Dermis microvascular lymphatic vessel endothelial cell (primary cell): Measurements from ENCODE around the gene KRTAP9-1. TPM values are rescaled to one million over a fixed set of nuclear protein-coding genes. Genes with fewer than 3 reads are reported as not detected.

Source experiments
- total RNA-seq: library from RNA; depleted of rRNA; stranded (reverse); fragments of >200 nt; gene quantifications from 2 replicates; pipeline ENCODE4 v1.2.1, GENCODE V29; 2014

KRTAP9-1 gene
- total RNA-seq, 1 donor from 2014 or later: not detected

Other genes with a start within 250 kb of the KRTAP9-1 start
- gene KRT39, start 222.9 kb upstream of the KRTAP9-1 start, total RNA-seq: not detected in 2 replicates
- not detected in 2 replicates for gene KRT40, start 205.6 kb upstream of the KRTAP9-1 start, total RNA-seq
- gene KRTAP3-3, start 195.7 kb upstream of the KRTAP9-1 start, total RNA-seq: not detected in 2 replicates
- gene KRTAP3-2, start 190.0 kb upstream of the KRTAP9-1 start, total RNA-seq: not detected in 2 replicates
- not detected in 2 replicates for gene KRTAP3-1, start 180.8 kb upstream of the KRTAP9-1 start, total RNA-seq
- gene KRTAP1-5, start 162.7 kb upstream of the KRTAP9-1 start, total RNA-seq: not detected in 2 replicates
- not detected in 2 replicates for gene KRTAP1-4, start 159.7 kb upstream of the KRTAP9-1 start, total RNA-seq
- gene KRTAP1-3, start 155.0 kb upstream of the KRTAP9-1 start, total RNA-seq: not detected in 2 replicates
- gene KRTAP1-1, start 148.4 kb upstream of the KRTAP9-1 start, total RNA-seq: not detected in 2 replicates
- gene KRTAP2-1, start 142.6 kb upstream of the KRTAP9-1 start, total RNA-seq: not detected in 2 replicates
- not detected in 2 replicates for gene KRTAP2-2, start 134.7 kb upstream of the KRTAP9-1 start, total RNA-seq
- not detected in 2 replicates for gene KRTAP2-3, start 129.8 kb upstream of the KRTAP9-1 start, total RNA-seq
- not detected in 2 replicates for gene KRTAP2-4, start 124.0 kb upstream of the KRTAP9-1 start, total RNA-seq
- not detected in 2 replicates for gene KRTAP4-7, start 105.7 kb upstream of the KRTAP9-1 start, total RNA-seq
- gene KRTAP4-8, start 91.7 kb upstream of the KRTAP9-1 start, total RNA-seq: not detected in 2 replicates
- gene KRTAP4-16, start 87.7 kb upstream of the KRTAP9-1 start, total RNA-seq: not detected in 2 replicates
- not detected in 2 replicates for gene KRTAP4-9, start 84.5 kb upstream of the KRTAP9-1 start, total RNA-seq
- gene KRTAP4-11, start 71.5 kb upstream of the KRTAP9-1 start, total RNA-seq: not detected in 2 replicates
- gene KRTAP4-12, start 65.7 kb upstream of the KRTAP9-1 start, total RNA-seq: not detected in 2 replicates
- gene KRTAP4-6, start 49.3 kb upstream of the KRTAP9-1 start, total RNA-seq: not detected in 2 replicates
- not detected in 2 replicates for gene KRTAP4-5, start 40.1 kb upstream of the KRTAP9-1 start, total RNA-seq
- gene KRTAP4-4, start 29.1 kb upstream of the KRTAP9-1 start, total RNA-seq: not detected in 2 replicates
- gene KRTAP4-3, start 21.7 kb upstream of the KRTAP9-1 start, total RNA-seq: not detected in 2 replicates
- gene KRTAP4-2, start 11.7 kb upstream of the KRTAP9-1 start, total RNA-seq: not detected in 2 replicates
- gene KRTAP4-1, start 5.0 kb upstream of the KRTAP9-1 start, total RNA-seq: not detected in 2 replicates
- not detected in 2 replicates for gene KRTAP9-2, start 36.8 kb downstream of the KRTAP9-1 start, total RNA-seq
- gene KRTAP9-3, start 42.6 kb downstream of the KRTAP9-1 start, total RNA-seq: not detected in 2 replicates
- not detected in 2 replicates for gene KRTAP9-8, start 48.1 kb downstream of the KRTAP9-1 start, total RNA-seq
- not detected in 2 replicates for gene KRTAP9-4, start 59.8 kb downstream of the KRTAP9-1 start, total RNA-seq
- not detected in 2 replicates for gene KRTAP9-9, start 65.5 kb downstream of the KRTAP9-1 start, total RNA-seq
- gene KRTAP9-6, start 75.5 kb downstream of the KRTAP9-1 start, total RNA-seq: not detected in 2 replicates
- not detected in 2 replicates for gene KRTAP9-7, start 85.8 kb downstream of the KRTAP9-1 start, total RNA-seq
- not detected in 2 replicates for gene KRTAP29-1, start 113.0 kb downstream of the KRTAP9-1 start, total RNA-seq
- not detected in 2 replicates for gene KRTAP16-1, start 119.4 kb downstream of the KRTAP9-1 start, total RNA-seq
- not detected in 2 replicates for gene KRTAP17-1, start 125.8 kb downstream of the KRTAP9-1 start, total RNA-seq
- gene KRT33A, start 160.9 kb downstream of the KRTAP9-1 start, total RNA-seq: not detected in 2 replicates
- gene KRT33B, start 179.9 kb downstream of the KRTAP9-1 start, total RNA-seq: not detected in 2 replicates
- under 0.01 TPM in 1 of 2 replicates, not detected in the other for gene KRT34, start 192.4 kb downstream of the KRTAP9-1 start, total RNA-seq
- gene KRT31, start 207.7 kb downstream of the KRTAP9-1 start, total RNA-seq: not detected in 2 replicates
- not detected in 2 replicates for gene KRT37, start 234.7 kb downstream of the KRTAP9-1 start, total RNA-seq